Measurements from ENCODE around the gene CLCN6.

DNA sequence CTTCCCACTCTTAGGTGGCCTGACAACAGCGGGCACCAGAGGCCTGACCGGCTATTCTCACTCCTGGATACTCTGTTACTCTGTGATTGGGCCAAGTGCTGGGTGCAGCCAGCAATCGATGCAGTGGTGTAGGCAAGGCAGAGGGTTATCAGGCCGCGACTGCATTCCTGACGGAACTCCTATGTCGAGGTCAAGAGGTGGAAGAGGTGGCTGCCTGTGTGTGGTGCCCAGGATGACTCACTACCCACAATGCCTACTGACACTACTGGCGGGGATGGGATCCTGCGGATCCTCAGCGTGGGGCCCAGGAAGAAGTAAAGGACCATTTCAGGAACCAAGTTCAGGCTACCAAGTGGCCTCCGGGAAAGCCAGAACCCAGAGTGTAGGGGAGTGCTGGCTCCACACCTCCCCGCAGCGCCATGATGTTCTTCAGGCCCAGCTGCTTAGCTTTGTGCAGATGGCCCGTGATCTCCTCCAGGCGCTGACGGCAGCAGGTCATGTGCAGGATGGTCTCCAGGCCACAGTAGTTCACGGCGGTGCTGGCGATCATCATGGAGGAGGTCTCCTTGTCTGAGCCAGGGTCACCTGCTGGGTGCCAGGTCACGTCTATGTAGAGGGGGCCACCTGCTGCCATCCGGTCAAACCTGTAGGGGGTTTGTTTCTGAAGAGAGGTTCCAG is 5.1 kb upstream of the CLCN6 start:
- no peak for TF ChIP-seq SP1 (IDR thresholded peaks at IDR 0.05)
- TF ChIP-seq ZNF384 (IDR thresholded peaks at IDR 0.05), result no peak
- TF ChIP-seq L3MBTL2 (conservative IDR thresholded peaks at IDR 0.05), result no peak
- TF ChIP-seq SUZ12 (IDR thresholded peaks at IDR 0.05), result no peak
- no peak for TF ChIP-seq BHLHE40 (IDR thresholded peaks at IDR 0.05; ENCODE audit: borderline replicate concordance)
- TF ChIP-seq LEF1 (IDR thresholded peaks at IDR 0.05; ENCODE audit: borderline replicate concordance), result no peak
- TF ChIP-seq ELF4 (IDR thresholded peaks at IDR 0.05), result no peak
- TF ChIP-seq HDGF (IDR thresholded peaks at IDR 0.05; ENCODE audit: borderline replicate concordance), result no peak
- TF ChIP-seq TARDBP (IDR thresholded peaks at IDR 0.05), result no peak
- TF ChIP-seq FOXA1 (IDR thresholded peaks at IDR 0.05), result no peak
- no peak for TF ChIP-seq FOXM1 (IDR thresholded peaks at IDR 0.05; ENCODE audit: borderline replicate concordance)
- TF ChIP-seq FOXK2 (IDR thresholded peaks at IDR 0.05), result no peak

All from HEK293T (cell line).